Esophagus muscularis mucosa (tissue), 4 donors: Measurements from ENCODE around the gene ADAM22. TPM values are rescaled to one million over a fixed set of nuclear protein-coding genes. Genes with fewer than 3 reads are reported as not detected.

Experiments used
- DNase-seq: peaks from one replicate; pipeline ENCODE4 v3.0.0-alpha.2; 2017; ENCODE audit errors: extremely low spot score
- H3K27ac ChIP-seq, 4 donors: fragments of 200-600 bp; sonication (generic); replicated peaks in 1 of 4; 1 replicate in 3 of 4; 2 replicates in 1 of 4; pipeline ENCODE4 v1.5.1; 2016 to 2019; ENCODE audit warnings: mild to moderate bottlenecking in 1 of 4
- H3K27me3 ChIP-seq, 4 donors: fragments of 200-600 bp; sonication (generic); one replicate each; pipeline versions ENCODE4 v1.5.1 to v1.6.0; 2016 to 2019
- H3K36me3 ChIP-seq, 4 donors: fragments of 200-600 bp; sonication (generic); one replicate each; pipeline ENCODE4 v1.5.1; 2016 to 2019
- H3K4me1 ChIP-seq, 4 donors: fragments of 200-600 bp; sonication (generic); one replicate each; pipeline ENCODE4 v1.5.1; 2016 to 2019
- H3K4me3 ChIP-seq, 4 donors: fragments of 200-600 bp; sonication (generic); 1 replicate in 2 of 4; 2 replicates in 2 of 4; pipeline ENCODE4 v1.5.1; 2016 to 2019; ENCODE audit warnings: mild to moderate bottlenecking in 4 of 4, moderate library complexity in 1 of 4
- H3K9me3 ChIP-seq, 4 donors: fragments of 200-600 bp; sonication (generic); 1 replicate in 3 of 4; 2 replicates in 1 of 4; pipeline ENCODE4 v1.5.1; 2016 to 2019
- EP300 ChIP-seq: sonication (generic); formaldehyde crosslinking; IDR thresholded peaks from one replicate; pipeline ENCODE4 v1.6.1; 2017; ENCODE audit warnings: antibody characterized with exemption
- POLR2A ChIP-seq: fragments of 450-650 bp; IDR thresholded peaks from one replicate; pipeline ENCODE4 v1.6.1; 2017; ENCODE audit warnings: antibody characterized with exemption, moderate library complexity, mild to moderate bottlenecking, low read depth
- POLR2AphosphoS5 ChIP-seq, 2 donors: sonication (generic); formaldehyde crosslinking; IDR thresholded peaks; one replicate each; pipeline ENCODE4 v1.6.1; 2017; ENCODE audit warnings: antibody characterized with exemption in 2 of 2
- WGBS: methylation state at CpG from one replicate; pipeline ENCODE4 v1.1.5; 2018; 5-methylcytosine and 5-hydroxymethylcytosine counted together
- intact Hi-C: fragments of 100-400 bp; cut with DNase I; formaldehyde crosslinking; loops from one replicate; pipeline ENCODE4 v1.15.1; 2023
- total RNA-seq, 4 donors: library from RNA; depleted of rRNA; stranded (reverse); fragments of >200 nt; gene quantifications; one replicate each; pipeline versions ENCODE4 v1.1.0 to v1.2.1, GENCODE V29; 2016
- TF ChIP-seq, protein P1 (sequence below), 3 experiments: fragments of 200-600 bp in 2 of 3; fragments of 450-650 bp in 1 of 3; sonication (generic) in 2 of 3; IDR thresholded peaks; one replicate each; pipeline ENCODE4 v1.5.1; 2017 to 2019; ENCODE audit warnings: antibody characterized with exemption in 3 of 3, mild to moderate bottlenecking in 2 of 3, moderate library complexity in 1 of 3

The ADAM22 gene
- total RNA-seq, 4 donors from 2014 or later, result 1.0 to 3.3 (median 1.9) TPM

DNA sequence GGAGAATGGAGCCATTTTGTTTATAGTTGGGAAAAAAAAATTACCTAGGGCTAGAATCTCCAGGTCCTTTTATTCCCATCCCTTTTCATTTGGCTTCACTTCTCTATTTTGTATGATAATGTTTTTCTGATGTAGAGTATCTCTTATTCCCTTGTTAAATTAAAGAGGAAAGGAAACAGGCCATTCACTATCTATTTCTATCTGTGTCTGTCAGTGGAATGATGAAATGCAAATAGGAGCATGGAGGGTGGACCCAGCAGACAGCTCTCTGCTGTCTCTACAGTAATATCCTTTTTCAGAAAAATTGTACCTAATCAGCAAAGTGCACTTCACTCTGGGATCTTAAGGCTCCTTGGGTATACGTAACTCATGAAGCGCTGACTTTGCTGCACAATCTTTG lies 149.8 kb downstream of the ADAM22 start:
- TF ChIP-seq POLR2AphosphoS5 (IDR thresholded peaks at IDR 0.05) (no peak), EP300 (no peak), POLR2A (no peak)
- TF ChIP-seq, protein P1, sequence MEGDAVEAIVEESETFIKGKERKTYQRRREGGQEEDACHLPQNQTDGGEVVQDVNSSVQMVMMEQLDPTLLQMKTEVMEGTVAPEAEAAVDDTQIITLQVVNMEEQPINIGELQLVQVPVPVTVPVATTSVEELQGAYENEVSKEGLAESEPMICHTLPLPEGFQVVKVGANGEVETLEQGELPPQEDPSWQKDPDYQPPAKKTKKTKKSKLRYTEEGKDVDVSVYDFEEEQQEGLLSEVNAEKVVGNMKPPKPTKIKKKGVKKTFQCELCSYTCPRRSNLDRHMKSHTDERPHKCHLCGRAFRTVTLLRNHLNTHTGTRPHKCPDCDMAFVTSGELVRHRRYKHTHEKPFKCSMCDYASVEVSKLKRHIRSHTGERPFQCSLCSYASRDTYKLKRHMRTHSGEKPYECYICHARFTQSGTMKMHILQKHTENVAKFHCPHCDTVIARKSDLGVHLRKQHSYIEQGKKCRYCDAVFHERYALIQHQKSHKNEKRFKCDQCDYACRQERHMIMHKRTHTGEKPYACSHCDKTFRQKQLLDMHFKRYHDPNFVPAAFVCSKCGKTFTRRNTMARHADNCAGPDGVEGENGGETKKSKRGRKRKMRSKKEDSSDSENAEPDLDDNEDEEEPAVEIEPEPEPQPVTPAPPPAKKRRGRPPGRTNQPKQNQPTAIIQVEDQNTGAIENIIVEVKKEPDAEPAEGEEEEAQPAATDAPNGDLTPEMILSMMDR (IDR thresholded peaks at IDR 0.05), result no peak
- DNase-seq, result no peak
- Histone ChIP-seq H3K27ac (no peak overlapping the region), H3K27me3 (no peaks in the 10 kb centered on the region), H3K4me1 (no peaks in the 10 kb centered on the region), H3K36me3 (no peaks in the 10 kb centered on the region), H3K9me3 (no peaks in the 10 kb centered on the region), H3K4me3 (no peak overlapping the region)
- intact Hi-C loops, result no loop called here
- WGBS, result 50% methylated on average over 2 of the region's 2 CpGs

DNA sequence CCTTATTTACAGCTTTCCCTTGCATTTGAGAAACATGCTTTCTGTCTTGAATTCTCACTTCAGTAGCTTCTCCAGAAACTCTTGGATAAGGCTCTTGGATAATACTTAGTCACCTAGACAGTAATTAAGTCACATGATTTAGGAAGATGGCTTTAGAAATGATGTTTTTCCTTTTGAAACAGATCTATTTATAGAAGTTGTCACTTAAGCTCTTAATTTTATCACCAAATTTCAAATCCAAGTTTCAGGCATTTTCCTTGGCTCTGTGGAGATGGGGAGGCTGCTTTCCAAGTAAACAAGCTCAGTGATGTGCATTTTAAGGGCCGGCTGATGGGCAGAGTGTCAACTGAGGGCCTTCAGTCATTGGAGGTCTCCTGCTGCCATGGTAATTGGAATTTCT lies 155.5 kb downstream of the ADAM22 start:
- DNase-seq, result no peak
- Histone ChIP-seq H3K36me3 (no peaks in the 10 kb centered on the region), H3K27ac (no peak overlapping the region), H3K9me3 (no peaks in the 10 kb centered on the region), H3K4me1 (peaks cover 0 to 8% (median 3%) of the 10 kb centered on the region in 4 donors), H3K27me3 (no peaks in the 10 kb centered on the region), H3K4me3 (no peak overlapping the region)
- 36% methylated on average over 1 of the region's 1 CpG for WGBS
- TF ChIP-seq POLR2A, result no peak
- no peak for TF ChIP-seq POLR2AphosphoS5 (IDR thresholded peaks at IDR 0.05)
- TF ChIP-seq, protein P1 (IDR thresholded peaks at IDR 0.05), result no peak
- TF ChIP-seq EP300, result no peak
- intact Hi-C loops, result no loop called here

DNA sequence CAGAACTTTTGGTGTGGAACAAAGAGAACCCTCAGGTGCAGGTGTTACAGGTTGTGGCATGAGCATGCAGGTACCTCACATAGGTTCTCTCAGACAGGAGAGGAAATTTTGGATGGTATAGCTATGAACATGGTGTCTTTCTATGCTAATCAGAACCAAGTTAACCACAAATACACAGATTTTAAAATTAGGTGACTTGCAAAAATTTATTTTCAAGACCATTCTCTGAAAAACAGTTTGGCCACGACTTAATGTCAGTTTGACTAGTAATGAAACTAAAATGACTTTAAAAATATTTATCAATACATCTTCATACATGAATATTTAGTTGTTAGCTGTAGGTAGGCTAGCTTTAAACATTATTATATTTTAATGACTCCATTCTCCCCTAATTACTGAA lies 156.2 kb downstream of the ADAM22 start:
- Histone ChIP-seq H3K9me3 (no peaks in the 10 kb centered on the region), H3K4me1 (peaks cover 0 to 8% (median 3%) of the 10 kb centered on the region in 4 donors), H3K27me3 (no peaks in the 10 kb centered on the region), H3K27ac (no peak overlapping the region), H3K36me3 (no peaks in the 10 kb centered on the region), H3K4me3 (no peak overlapping the region)
- no peak for DNase-seq
- TF ChIP-seq, protein P1 (IDR thresholded peaks at IDR 0.05), result no peak
- no peak for TF ChIP-seq POLR2AphosphoS5 (IDR thresholded peaks at IDR 0.05)
- TF ChIP-seq POLR2A, result no peak
- TF ChIP-seq EP300, result no peak
- WGBS, result 69% methylated on average over 1 of the region's 1 CpG
- intact Hi-C loops, result no loop called here

DNA sequence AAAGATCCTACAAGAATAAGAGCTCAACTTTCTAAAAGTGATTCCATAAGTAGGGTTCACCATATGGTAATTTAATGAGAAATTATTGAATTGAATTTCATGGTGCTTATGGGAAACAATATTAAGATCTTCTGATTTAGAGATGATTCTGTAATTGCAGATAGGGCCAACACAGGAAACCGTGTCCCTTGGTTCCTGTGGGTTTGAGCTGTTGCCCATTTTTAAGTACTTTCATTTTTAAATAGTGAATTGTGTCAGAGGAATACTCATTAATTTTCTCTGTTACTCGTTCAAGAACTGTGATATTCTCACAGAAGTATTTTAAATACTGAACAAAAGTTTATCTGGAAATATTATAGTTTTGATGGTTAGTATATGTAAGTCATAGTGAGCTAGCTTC lies 156.6 kb downstream of the ADAM22 start:
- intact Hi-C loops, result no loop called here
- H3K27me3 ChIP-seq, result no peaks in the 10 kb centered on the region
- WGBS, result 17% methylated on average over 2 of the region's 2 CpGs

More for the DNA sequence above, 156.6 kb downstream of the ADAM22 start:
- no peaks in the 10 kb centered on the region for H3K36me3 ChIP-seq
- TF ChIP-seq EP300, result no peak
- TF ChIP-seq, protein P1 (IDR thresholded peaks at IDR 0.05), result no peak
- TF ChIP-seq POLR2A, result no peak
- TF ChIP-seq POLR2AphosphoS5 (IDR thresholded peaks at IDR 0.05), result no peak
- DNase-seq, result no peak
- H3K9me3 ChIP-seq, result no peaks in the 10 kb centered on the region
- no peak overlapping the region for H3K27ac ChIP-seq
- no peak overlapping the region for H3K4me3 ChIP-seq
- peaks cover 0 to 8% (median 3%) of the 10 kb centered on the region in 4 donors for H3K4me1 ChIP-seq
